Omental fat pad (tissue), 4 donors: ENCODE measurements around the gene GSDME. TPM values are rescaled to one million over a fixed set of nuclear protein-coding genes. Genes with fewer than 3 reads are reported as not detected.

Experiments
- ATAC-seq: fragments of 150-250 bp; one replicate; pipeline ENCODE4 v1.9.1; 2016; ENCODE audit warnings: mild to moderate bottlenecking, moderate library complexity; ENCODE audit not compliant: low FRiP score
- DNase-seq: peaks from one replicate; pipeline ENCODE4 v3.0.0-alpha.2; 2019; ENCODE audit warnings: low spot score
- total RNA-seq, 4 donors: library from RNA; depleted of rRNA; stranded (reverse); fragments of >200 nt; gene quantifications; one replicate each; pipeline ENCODE4 v1.1.0, GENCODE V29; 2016
- TF ChIP-seq, protein P1 (sequence below), 3 donors: fragments of 450-650 bp; IDR thresholded peaks; one replicate each; pipeline ENCODE4 v1.5.1; 2016 to 2017; ENCODE audit warnings: antibody characterized with exemption in 3 of 3, mild to moderate bottlenecking in 3 of 3, moderate library complexity in 2 of 3

Gene GSDME
- total RNA-seq, 4 donors from 2014 or later, result 14.8 to 58.3 (median 30.7) TPM

DNA sequence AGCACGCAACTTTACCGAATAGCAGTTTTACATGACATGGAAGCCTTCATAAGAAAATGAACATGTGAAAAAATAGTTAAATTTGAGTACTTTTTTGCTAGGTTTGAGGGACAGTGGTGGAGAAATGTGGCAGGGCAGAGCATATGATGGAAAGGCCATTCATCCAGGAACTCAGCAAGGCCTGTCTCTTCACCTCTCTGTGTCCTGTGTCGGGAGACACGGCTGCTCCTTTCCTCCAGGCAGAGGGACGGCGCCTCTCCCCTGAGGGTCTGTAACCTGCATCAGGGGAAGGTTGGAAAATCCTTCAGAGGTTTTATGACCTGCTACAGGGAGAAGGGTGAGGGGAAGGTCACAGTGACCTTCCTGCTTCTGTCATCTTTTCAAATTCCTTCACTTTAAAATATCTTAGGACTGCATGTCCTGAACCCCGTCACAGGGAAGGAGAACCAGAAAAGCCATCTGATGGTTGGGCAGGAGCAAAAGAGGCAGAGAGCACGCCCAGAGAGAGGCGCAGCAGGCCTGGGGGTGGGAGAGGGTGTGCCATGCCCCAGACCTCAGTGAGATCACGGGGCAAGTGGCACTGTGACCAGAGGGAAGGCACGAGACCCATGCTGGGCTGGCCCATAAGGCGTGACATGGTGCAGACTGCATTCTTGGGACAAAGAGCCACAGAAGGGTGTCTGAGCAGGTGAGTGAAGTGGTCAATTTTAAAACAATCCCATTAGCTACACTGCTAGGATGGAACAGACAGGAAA lies 44.0 kb downstream of the GSDME start:
- ATAC-seq, result no peak
- TF ChIP-seq, protein P1, sequence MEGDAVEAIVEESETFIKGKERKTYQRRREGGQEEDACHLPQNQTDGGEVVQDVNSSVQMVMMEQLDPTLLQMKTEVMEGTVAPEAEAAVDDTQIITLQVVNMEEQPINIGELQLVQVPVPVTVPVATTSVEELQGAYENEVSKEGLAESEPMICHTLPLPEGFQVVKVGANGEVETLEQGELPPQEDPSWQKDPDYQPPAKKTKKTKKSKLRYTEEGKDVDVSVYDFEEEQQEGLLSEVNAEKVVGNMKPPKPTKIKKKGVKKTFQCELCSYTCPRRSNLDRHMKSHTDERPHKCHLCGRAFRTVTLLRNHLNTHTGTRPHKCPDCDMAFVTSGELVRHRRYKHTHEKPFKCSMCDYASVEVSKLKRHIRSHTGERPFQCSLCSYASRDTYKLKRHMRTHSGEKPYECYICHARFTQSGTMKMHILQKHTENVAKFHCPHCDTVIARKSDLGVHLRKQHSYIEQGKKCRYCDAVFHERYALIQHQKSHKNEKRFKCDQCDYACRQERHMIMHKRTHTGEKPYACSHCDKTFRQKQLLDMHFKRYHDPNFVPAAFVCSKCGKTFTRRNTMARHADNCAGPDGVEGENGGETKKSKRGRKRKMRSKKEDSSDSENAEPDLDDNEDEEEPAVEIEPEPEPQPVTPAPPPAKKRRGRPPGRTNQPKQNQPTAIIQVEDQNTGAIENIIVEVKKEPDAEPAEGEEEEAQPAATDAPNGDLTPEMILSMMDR (IDR thresholded peaks at IDR 0.05), result no peak
- DNase-seq, result no peak

DNA sequence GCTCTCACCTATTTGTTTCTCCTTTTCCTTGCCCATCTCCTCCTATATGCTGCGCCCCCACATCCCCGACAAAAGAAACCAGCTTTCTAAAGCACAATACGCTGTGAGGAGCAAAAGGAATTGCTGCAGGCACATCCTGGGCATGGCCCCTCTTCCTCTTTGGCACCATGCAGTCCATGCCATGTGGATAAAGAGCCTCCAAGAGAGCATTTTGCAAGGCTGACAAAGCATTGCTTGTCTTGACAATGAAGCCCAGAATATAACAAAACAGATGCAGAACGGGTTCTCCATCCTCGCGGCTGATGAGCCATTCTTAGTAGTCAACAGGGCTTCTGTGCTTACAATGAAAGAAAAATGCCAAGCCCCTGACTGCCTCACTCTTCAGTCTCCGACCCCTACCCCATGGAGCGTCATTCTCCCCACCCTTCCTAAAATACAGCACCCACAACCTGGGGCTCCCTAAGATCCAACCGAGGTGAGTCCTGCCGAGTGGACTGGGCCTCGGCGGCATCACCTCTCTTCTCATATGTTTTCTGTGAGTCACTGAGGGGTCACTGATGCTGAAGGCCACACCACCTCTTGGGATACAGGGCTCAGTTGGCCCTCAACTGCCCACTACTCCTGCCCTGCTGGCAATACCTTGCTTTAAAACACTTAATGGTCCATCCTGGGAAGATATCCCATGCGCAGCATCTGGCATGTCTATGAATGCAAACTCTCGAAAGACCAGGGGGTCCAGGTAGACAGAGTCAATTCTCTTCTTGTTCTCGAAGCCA lies 47.5 kb downstream of the GSDME start:
- DNase-seq (no peak), ATAC-seq (no peak)
- TF ChIP-seq, protein P1 (IDR thresholded peaks at IDR 0.05), result no peak

DNA sequence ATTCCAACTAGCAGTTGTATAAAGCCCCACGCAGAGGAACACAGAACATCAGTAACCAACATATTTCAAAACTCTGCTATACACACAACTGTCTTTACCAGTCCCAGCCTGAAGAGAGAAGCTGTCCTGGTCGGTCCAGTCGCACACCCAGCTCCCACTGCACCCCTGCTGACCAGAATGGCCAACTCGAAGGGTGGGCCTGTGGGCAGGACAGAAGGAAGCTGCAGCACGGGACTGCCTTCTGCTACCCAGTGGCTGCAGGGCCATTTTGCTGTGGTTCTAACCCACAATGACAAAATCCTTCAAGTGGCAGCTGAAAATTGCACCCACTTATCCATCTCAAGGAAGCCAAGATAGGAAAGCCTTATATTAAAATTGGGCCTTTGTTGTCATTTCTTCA lies 48.2 kb downstream of the GSDME start:
- DNase-seq (no peak), ATAC-seq (no peak)
- TF ChIP-seq, protein P1 (IDR thresholded peaks at IDR 0.05), result no peak

DNA sequence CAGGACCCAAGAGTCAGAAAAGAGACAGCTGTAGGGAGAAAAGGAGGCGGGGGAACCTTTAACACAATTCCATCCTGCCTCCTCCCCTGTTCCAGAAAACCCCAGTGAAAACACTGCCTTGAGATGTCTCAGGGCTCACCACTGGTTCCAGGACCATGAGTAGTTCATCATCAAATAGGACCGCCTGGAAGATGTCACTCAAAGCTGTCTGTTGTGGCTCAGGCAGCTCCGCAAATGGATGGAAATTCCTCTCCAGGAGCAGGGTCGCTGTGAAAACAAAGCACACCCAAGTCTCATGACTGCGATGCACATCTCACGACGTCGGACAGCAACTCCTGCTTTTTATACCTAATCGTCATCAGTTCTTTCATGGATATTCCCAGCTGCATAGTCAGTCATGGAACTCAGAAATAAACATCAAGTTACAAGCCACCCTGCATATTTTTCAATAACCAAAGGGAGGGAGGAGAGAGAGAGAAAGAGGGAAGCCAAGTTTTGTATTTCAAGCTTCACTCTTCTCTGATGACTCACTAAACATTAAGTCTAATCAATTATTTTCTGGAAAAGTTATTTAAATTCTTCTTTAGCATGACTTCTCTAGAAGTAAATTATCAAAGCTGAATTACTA lies 49.2 kb downstream of the GSDME start:
- ATAC-seq (no peak), DNase-seq (no peak)
- TF ChIP-seq, protein P1 (IDR thresholded peaks at IDR 0.05), result no peak

DNA sequence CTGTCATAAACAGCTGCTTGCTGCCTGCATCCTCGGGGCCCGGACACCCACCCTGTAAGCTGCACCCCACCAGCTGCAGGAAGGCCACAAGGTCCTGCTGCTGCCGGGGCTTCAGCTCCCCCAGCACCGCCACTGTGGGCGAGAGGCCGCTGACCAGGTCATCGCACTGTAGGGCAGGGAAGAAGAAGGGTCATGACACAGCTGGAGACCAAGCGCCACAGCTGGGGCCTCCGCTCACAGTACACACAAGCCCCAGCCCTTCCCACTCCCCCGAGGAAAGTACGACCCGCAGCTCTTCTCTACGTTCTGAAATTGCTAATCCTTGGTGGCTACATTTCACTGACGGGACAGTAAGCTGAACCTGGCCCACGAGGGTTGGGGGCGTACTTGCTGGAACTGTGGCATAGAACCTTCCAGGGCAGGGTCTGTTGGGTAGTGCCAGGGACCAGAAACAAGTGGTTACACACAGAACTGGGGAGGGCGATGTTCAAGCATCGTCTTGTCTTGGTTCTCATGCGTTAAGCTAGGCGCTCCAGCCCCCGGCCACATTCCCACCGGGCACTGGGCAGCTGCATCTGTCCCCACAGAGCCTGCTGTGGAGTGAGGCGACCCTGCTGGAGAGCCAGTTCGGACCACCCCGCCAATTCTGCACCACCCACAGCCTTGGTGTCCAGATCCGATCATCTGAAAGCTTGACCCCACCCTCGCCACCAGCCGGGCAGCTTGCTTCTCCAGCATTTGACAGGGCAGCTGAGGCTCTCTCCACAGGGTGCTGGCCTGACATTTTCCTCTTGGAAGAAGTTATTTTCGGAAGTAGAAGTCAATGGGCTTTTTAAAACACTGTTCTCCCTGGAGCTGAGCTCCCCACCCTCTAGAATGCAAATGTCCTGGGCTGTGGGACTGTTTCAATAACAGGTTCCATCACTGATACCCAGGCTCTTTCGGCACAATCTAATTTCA lies 50.8 kb downstream of the GSDME start:
- TF ChIP-seq, protein P1 (IDR thresholded peaks at IDR 0.05), result no peak
- ATAC-seq (no peak), DNase-seq (no peak)

DNA sequence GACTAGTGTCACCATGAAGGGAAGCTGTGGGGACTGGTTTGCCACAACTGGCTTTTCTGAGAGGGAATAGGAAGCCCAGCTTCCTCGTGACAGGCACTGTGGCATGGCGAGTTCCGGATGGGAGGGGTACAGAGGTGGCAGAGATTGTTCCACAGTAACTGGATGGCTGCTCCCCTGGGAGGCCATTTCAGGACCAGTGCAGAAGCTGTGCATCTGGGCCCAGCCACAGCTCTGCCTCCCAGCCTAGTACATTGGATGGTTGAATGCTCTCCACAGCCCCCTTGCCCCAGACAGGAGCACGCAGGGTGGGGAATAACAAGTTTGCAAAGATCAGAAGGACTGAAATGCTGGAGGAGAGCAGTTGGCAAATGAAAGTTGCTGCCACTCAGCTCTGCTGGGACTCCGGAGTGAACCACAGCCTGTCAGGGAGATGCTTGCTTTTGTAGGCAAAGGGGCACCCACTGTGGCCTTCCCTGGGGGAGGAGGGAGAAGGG lies 51.8 kb downstream of the GSDME start:
- TF ChIP-seq, protein P1 (IDR thresholded peaks at IDR 0.05), result no peak
- ATAC-seq (no peak), DNase-seq (no peak)
